GM19397 (cell line): ENCODE results near the gene RAVER1.

Source experiments
- ATAC-seq: cut with Tn5 transposase; IDR thresholded peaks from one replicate; pipeline ENCODE4 v1.9.1; 2021; ENCODE audit warnings: mild to moderate bottlenecking, moderate library complexity; ENCODE audit not compliant: unreplicated experiment

Gene RAVER1

GRCh38 chr19:10318807-10319682 is 14.3 kb downstream of the RAVER1 start:
- ATAC-seq: no peak

- ATAC-seq: no peak
Measured at GRCh38 chr19:10317857-10318462, 15.4 kb downstream of the RAVER1 start.

- ATAC-seq: no peak
Measured at GRCh38 chr19:10317045-10317856, 16.1 kb downstream of the RAVER1 start.

GRCh38 chr19:10316229-10317044 is 16.9 kb downstream of the RAVER1 start:
- no peak for ATAC-seq

GRCh38 chr19:10315335-10316214 is 17.8 kb downstream of the RAVER1 start, which contains the start of gene FDX2:
FDX2 (minus strand) TSS chr19:10316015; CDS start chr19:10315996, 19 bp downstream.
- peak; percentile 68 for ATAC-seq

GRCh38 chr19:10309423-10309822 is 23.9 kb downstream of the RAVER1 start, which contains the start of gene ZGLP1:
ZGLP1 (minus strand) TSS chr19:10309815.
- ATAC-seq: no peak

GRCh38 chr19:10306327-10306726 is 27.0 kb downstream of the RAVER1 start:
- ATAC-seq: no peak

- no peak for ATAC-seq
Measured at GRCh38 chr19:10305139-10305806, 28.1 kb downstream of the RAVER1 start.

- ATAC-seq: no peak
Measured at GRCh38 chr19:10299545-10300458, 33.5 kb downstream of the RAVER1 start.

GRCh38 chr19:10295847-10296591 is 37.3 kb downstream of the RAVER1 start:
- ATAC-seq: no peak

- no peak for ATAC-seq
Measured at GRCh38 chr19:10295305-10295846, 38.0 kb downstream of the RAVER1 start.

- no peak for ATAC-seq
Measured at GRCh38 chr19:10294368-10294697, 39.0 kb downstream of the RAVER1 start.

- ATAC-seq: no peak
Measured at GRCh38 chr19:10293637-10294367, 39.5 kb downstream of the RAVER1 start.

- ATAC-seq: no peak
Measured at GRCh38 chr19:10292789-10293636, 40.3 kb downstream of the RAVER1 start.

- peak; percentile 45 for ATAC-seq
Measured at GRCh38 chr19:10292206-10292788, 41.0 kb downstream of the RAVER1 start.
